Measurements from ENCODE around the gene REEP1. TPM values are rescaled to one million over a fixed set of nuclear protein-coding genes. Genes with fewer than 3 reads are reported as not detected.
A peak's percentile ranks its signal among the peaks of the same experiment; 100 is the strongest.

REEP1 gene
- total and polyA plus RNA-seq, 2 of the 13 experiments (the other 11 are each of a cell fraction or from before 2014, with no cell fraction given) = 0.27 TPM; not detected in 1

- TF ChIP-seq, protein P1, sequence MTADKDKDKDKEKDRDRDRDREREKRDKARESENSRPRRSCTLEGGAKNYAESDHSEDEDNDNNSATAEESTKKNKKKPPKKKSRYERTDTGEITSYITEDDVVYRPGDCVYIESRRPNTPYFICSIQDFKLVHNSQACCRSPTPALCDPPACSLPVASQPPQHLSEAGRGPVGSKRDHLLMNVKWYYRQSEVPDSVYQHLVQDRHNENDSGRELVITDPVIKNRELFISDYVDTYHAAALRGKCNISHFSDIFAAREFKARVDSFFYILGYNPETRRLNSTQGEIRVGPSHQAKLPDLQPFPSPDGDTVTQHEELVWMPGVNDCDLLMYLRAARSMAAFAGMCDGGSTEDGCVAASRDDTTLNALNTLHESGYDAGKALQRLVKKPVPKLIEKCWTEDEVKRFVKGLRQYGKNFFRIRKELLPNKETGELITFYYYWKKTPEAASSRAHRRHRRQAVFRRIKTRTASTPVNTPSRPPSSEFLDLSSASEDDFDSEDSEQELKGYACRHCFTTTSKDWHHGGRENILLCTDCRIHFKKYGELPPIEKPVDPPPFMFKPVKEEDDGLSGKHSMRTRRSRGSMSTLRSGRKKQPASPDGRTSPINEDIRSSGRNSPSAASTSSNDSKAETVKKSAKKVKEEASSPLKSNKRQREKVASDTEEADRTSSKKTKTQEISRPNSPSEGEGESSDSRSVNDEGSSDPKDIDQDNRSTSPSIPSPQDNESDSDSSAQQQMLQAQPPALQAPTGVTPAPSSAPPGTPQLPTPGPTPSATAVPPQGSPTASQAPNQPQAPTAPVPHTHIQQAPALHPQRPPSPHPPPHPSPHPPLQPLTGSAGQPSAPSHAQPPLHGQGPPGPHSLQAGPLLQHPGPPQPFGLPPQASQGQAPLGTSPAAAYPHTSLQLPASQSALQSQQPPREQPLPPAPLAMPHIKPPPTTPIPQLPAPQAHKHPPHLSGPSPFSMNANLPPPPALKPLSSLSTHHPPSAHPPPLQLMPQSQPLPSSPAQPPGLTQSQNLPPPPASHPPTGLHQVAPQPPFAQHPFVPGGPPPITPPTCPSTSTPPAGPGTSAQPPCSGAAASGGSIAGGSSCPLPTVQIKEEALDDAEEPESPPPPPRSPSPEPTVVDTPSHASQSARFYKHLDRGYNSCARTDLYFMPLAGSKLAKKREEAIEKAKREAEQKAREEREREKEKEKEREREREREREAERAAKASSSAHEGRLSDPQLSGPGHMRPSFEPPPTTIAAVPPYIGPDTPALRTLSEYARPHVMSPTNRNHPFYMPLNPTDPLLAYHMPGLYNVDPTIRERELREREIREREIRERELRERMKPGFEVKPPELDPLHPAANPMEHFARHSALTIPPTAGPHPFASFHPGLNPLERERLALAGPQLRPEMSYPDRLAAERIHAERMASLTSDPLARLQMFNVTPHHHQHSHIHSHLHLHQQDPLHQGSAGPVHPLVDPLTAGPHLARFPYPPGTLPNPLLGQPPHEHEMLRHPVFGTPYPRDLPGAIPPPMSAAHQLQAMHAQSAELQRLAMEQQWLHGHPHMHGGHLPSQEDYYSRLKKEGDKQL (CRISPR knock-in tag; IDR thresholded peaks at IDR 0.05; ENCODE audit: low read depth) = no peak
- TF ChIP-seq ATAD3A (CRISPR knock-in tag; IDR thresholded peaks at IDR 0.05) (no peak), MEIS2 (CRISPR knock-in tag; IDR thresholded peaks at IDR 0.05) (no peak), PAX8 (CRISPR knock-in tag; IDR thresholded peaks at IDR 0.05; ENCODE audit: borderline replicate concordance) (no peak), CENPBD1 (CRISPR knock-in tag; IDR thresholded peaks at IDR 0.05; ENCODE audit: borderline replicate concordance, low read depth) (no peak)
Measured at GRCh38 chr2:86285981-86286380, 51.4 kb downstream of the REEP1 start (continued).

GRCh38 chr2:86285571-86285970 is 51.9 kb downstream of the REEP1 start:
- Histone ChIP-seq H3K4me3 (replicated peaks in 1 of 3; ENCODE audit: insufficient read depth in 1 of 3, low read depth in 2 of 3, low read length in 3 of 3) (no peak overlapping the region), H3K4me1 (ENCODE audit: insufficient read depth, low read length) (no peaks in the 10 kb centered on the region; the same call in 1 of the 2 replicates), H3K36me3 (replicated peaks in 1 of 2; ENCODE audit: control insufficient read depth in 1 of 2, insufficient read depth in 2 of 2, low read length in 2 of 2) (no peaks in the 10 kb centered on the region), H3K4me2 (ENCODE audit: low read depth, low read length) (no peak overlapping the region), H3K9ac (ENCODE audit: insufficient read depth, low read depth, low read length) (no peak overlapping the region), H3K27ac (ENCODE audit: extremely low read length, insufficient read depth, low read length) (no peak overlapping the region), H3K9me3 (ENCODE audit: low read length) (no peaks in the 10 kb centered on the region), H3K79me2 (ENCODE audit: insufficient read depth, low read length) (no peaks in the 10 kb centered on the region), H3K27me3 (ENCODE audit: control insufficient read depth in 1 of 2, insufficient read depth in 2 of 2, low read length in 2 of 2) (peaks cover 8 to 35% of the 10 kb centered on the region in 2 experiments; a peak in 4 of 5 replicates), H2AFZ (ENCODE audit: low read length) (no peak overlapping the region), H4K20me1 (ENCODE audit: insufficient read depth, low read length) (no peaks in the 10 kb centered on the region)
- intact Hi-C loops (cut with micrococcal nuclease; ENCODE audit: unreplicated experiment) = no loop called here
- ATAC-seq (no peak), DNase-seq (ENCODE audit: low spot score) (no peak), FAIRE-seq (no peak)
- in situ Hi-C loops (cut with HindIII; ENCODE audit: extremely low pct_ligation_motif_present, low pct_unique_long_range_greater_than_20kb) = no loop called here
- 14% methylated on average over 3 of the region's 3 CpGs for WGBS (ENCODE audit: low lambda C conversion rate)
- BruUV-seq (replicated peaks) = no TSS peak
- POLR2A ChIA-PET = no interaction called here
- TF ChIP-seq, protein P2, sequence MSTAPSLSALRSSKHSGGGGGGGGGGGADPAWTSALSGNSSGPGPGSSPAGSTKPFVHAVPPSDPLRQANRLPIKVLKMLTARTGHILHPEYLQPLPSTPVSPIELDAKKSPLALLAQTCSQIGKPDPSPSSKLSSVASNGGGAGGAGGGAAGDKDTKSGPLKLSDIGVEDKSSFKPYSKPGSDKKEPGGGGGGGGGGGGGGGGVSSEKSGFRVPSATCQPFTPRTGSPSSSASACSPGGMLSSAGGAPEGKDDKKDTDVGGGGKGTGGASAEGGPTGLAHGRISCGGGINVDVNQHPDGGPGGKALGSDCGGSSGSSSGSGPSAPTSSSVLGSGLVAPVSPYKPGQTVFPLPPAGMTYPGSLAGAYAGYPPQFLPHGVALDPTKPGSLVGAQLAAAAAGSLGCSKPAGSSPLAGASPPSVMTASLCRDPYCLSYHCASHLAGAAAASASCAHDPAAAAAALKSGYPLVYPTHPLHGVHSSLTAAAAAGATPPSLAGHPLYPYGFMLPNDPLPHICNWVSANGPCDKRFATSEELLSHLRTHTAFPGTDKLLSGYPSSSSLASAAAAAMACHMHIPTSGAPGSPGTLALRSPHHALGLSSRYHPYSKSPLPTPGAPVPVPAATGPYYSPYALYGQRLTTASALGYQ (CRISPR knock-in tag; IDR thresholded peaks at IDR 0.05) = no peak
- peak; percentile 47; the same call in 1 of the 2 replicates for TF ChIP-seq ZNF629 (CRISPR knock-in tag; conservative IDR thresholded peaks at IDR 0.05)
- TF ChIP-seq PHB2 (IDR thresholded peaks at IDR 0.05; ENCODE audit: partially characterized antibody) = no peak
- no peak for TF ChIP-seq SRSF1 (optimal IDR thresholded peaks at IDR 0.05; ENCODE audit: low read depth, low read length)
- no peak for TF ChIP-seq ISX (CRISPR knock-in tag; conservative IDR thresholded peaks at IDR 0.05)
- CTCF ChIA-PET (ENCODE audit: low intra/inter-chr PET ratio, low total read pairs) = no interaction called here
